SK-N-SH (cell line): ENCODE data around the gene TXNDC2.

Experiments used
- CTCF ChIP-seq: fragments of 200-600 bp; sonication (generic); IDR thresholded peaks from 2 replicates; pipeline ENCODE4 v1.6.1; 2017; ENCODE audit warnings: antibody characterized with exemption, mild to moderate bottlenecking, moderate library complexity
- GABPA ChIP-seq: IDR thresholded peaks from 2 replicates; pipeline ENCODE4 v1.4.0; 2012; ENCODE audit warnings: low read depth, mild to moderate bottlenecking
- JUND ChIP-seq: IDR thresholded peaks from 2 replicates; pipeline ENCODE4 v1.4.0; 2012
- POLR2AphosphoS5 ChIP-seq: IDR thresholded peaks from 2 replicates; pipeline ENCODE4 v1.6.1; 2012; ENCODE audit warnings: low read depth, low read length
- REST ChIP-seq: IDR thresholded peaks from 2 replicates; pipeline ENCODE4 v1.6.1; 2012; ENCODE audit warnings: mild to moderate bottlenecking, low read depth, low read length, moderate library complexity
- USF2 ChIP-seq: fragments of 150-350 bp; IDR thresholded peaks from 2 replicates; pipeline ENCODE4 v1.6.1; 2017; ENCODE audit warnings: antibody characterized with exemption, low read length, low read depth, borderline replicate concordance
- YY1 ChIP-seq: IDR thresholded peaks from 2 replicates; pipeline ENCODE4 v1.4.0; 2012; ENCODE audit warnings: low read depth, mild to moderate bottlenecking

GRCh38 chr18:9910661-9911060, 24.9 kb downstream of the TXNDC2 start:
- TF ChIP-seq POLR2AphosphoS5, result no peak
- no peak for TF ChIP-seq USF2
- no peak for TF ChIP-seq CTCF
- no peak for TF ChIP-seq JUND
- TF ChIP-seq GABPA, result no peak
- no peak for TF ChIP-seq REST
- TF ChIP-seq YY1, result no peak
